Spleen (tissue), 7 donors: Measurements from ENCODE around the gene PTPRN2.

ENCODE experiments used
- CTCF ChIP-seq, 11 experiments: fragments of 200-600 bp in 7 of 11; fragments of 450-650 bp in 4 of 11; sonication (generic) in 4 of 11; IDR thresholded peaks in 8 of 11; conservative IDR thresholded peaks in 3 of 11; 1 replicate in 7 of 11; 2 replicates in 4 of 11; pipeline versions ENCODE4 v1.4.0 to v1.8.0; 2016 to 2021; ENCODE audit warnings: antibody characterized with exemption in 11 of 11, inconsistent platforms in 4 of 11, mild to moderate bottlenecking in 1 of 11
- POLR2A ChIP-seq, 3 donors: fragments of 450-650 bp; IDR thresholded peaks; one replicate each; pipeline ENCODE4 v1.5.1; 2017; ENCODE audit warnings: antibody characterized with exemption in 3 of 3, mild to moderate bottlenecking in 1 of 3
- donor health status: DM: no; HTN: no; CAD: no; lungs with moderate emphysema.
- donor health status: DM: no; HTN: no; CAD: no.
- donor health status: DM: no; HTN: no; CAD: no.

GRCh38 chr7:158592541-158592940, 4.9 kb upstream of the PTPRN2 start:
- TF ChIP-seq POLR2A (IDR thresholded peaks at IDR 0.05) (no peak), CTCF (IDR thresholded peaks at IDR 0.05 in 8 of 11, conservative IDR thresholded peaks at IDR 0.05 in 3 of 11) (no peak)
